BLaER1 treated with 17β-estradiol and CSF1 and Interleukin-3, amounts not matched to agents 10 nM and 100 nM (cell line): ENCODE data around the gene ANLN.
"Not testable (repeated sequence)": the region's sequence is repeated elsewhere in the genome, so short reads cannot be mapped to it uniquely, and the experiment has no call there.

Experiments
- H3K27ac ChIP-seq, 11 experiments: shearing (Covaris generic); formaldehyde crosslinking; 2 replicates each; pipeline ENCODE4 v1.8.1; 2022
- H3K27me3 ChIP-seq, 11 experiments: shearing (Covaris generic); formaldehyde crosslinking; 2 replicates each; pipeline ENCODE4 v1.8.1; 2022
- H3K36me3 ChIP-seq, 11 experiments: shearing (Covaris generic); formaldehyde crosslinking; 2 replicates each; pipeline ENCODE4 v1.8.1; 2022
- H3K4me1 ChIP-seq, 10 experiments: shearing (Covaris generic); formaldehyde crosslinking; 2 replicates each; pipeline ENCODE4 v1.8.1; 2022
- H3K4me2 ChIP-seq, 11 experiments: shearing (Covaris generic); formaldehyde crosslinking; 2 replicates each; pipeline ENCODE4 v1.8.1; 2022
- H3K4me3 ChIP-seq, 10 experiments: shearing (Covaris generic); formaldehyde crosslinking; 2 replicates each; pipeline ENCODE4 v1.8.1; 2022
- H3K9ac ChIP-seq, 11 experiments: shearing (Covaris generic); formaldehyde crosslinking; 2 replicates each; pipeline ENCODE4 v1.8.1; 2022
- H3K9me3 ChIP-seq, 11 experiments: shearing (Covaris generic); formaldehyde crosslinking; replicated peaks in 1 of 11; 2 replicates each; pipeline ENCODE4 v1.8.1; 2022
- H4K20me1 ChIP-seq, 11 experiments: shearing (Covaris generic); formaldehyde crosslinking; 2 replicates each; pipeline ENCODE4 v1.8.1; 2022
- Cebpa-rat ChIP-seq, 11 experiments: shearing (Covaris generic); IDR thresholded peaks; 2 replicates each; pipeline ENCODE4 v1.8.1; 2022

Gene ANLN

DNA sequence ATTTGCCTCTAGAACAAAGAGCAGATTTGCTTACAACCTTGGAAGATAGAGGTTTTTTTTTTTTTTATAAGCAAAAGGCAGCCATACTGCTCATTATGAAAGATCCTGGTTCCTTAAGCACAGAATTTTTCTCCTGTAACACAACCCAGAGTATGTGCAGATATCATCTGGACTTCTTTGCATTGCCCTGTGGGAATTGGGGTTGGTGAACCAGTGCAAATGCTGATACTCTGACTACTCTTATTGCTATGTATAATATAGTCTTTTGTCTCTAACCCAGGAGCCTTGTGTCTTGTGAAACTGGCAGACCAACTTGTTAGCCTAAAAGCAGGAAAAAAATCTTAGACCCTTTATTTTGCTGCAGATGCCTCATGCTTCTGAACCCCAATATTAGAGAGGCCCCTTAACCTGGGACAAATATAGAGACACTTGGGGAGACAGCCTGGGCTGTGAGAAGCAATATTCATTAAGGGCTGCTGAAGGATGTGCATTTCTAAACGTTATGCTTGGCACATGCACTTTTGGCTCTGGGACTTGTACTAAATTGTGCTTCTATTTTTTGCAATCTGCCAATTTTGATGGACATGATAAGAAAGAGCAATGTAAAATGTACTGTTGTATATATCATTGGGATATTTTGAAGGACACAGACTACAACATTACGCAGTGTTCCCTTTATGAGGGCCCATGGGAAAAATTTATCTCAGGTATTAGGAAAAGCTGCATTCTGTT lies 78.9 kb downstream of the ANLN start:
- H3K4me3 ChIP-seq, result no peak overlapping the region
- TF ChIP-seq Cebpa-rat (IDR thresholded peaks at IDR 0.05), result no peak

DNA sequence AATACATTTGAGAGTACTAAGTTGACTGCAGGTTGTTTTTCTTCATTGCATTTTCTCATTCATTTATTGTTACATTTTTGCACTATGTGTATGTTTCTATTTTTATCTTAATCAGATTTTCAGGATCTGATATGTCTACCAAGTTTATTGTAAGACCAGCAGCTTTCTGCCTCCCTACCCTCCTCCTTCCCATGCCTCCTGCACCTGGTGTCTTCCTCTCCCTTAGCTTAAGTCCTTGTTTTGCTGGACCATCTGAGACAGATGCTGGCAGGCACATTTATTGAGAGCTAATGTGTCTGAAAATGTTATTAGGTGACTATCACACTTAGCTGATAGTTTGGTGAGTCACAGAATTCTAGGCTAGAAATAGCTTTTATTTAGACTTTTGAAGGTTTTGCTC lies 79.6 kb downstream of the ANLN start:
- peaks cover 0 to 6% (median 0%) of the 10 kb centered on the region in 11 experiments; a peak in 2 of 22 replicates for H3K9me3 ChIP-seq
- no peaks in the 10 kb centered on the region for H3K36me3 ChIP-seq
- TF ChIP-seq Cebpa-rat (IDR thresholded peaks at IDR 0.05), result no peak
- H3K4me2 ChIP-seq, result no peak overlapping the region
- no peaks in the 10 kb centered on the region for H4K20me1 ChIP-seq
- H3K9ac ChIP-seq, result no peak overlapping the region
- no peak overlapping the region for H3K27ac ChIP-seq
- no peak overlapping the region for H3K4me3 ChIP-seq
- H3K27me3 ChIP-seq, result no peaks in the 10 kb centered on the region
- H3K4me1 ChIP-seq, result peaks cover 0 to 7% (median 1%) of the 10 kb centered on the region in 10 experiments; a peak in 10 of 20 replicates

More for the DNA sequence above, 78.9 kb downstream of the ANLN start:
- Histone ChIP-seq H3K4me1 (no peaks in the 10 kb centered on the region; a peak in 1 of 20 replicates), H3K9ac (no peak overlapping the region), H3K27me3 (no peaks in the 10 kb centered on the region), H3K4me2 (no peak overlapping the region), H3K9me3 (peaks cover 0 to 6% (median 0%) of the 10 kb centered on the region in 11 experiments; a peak in 2 of 22 replicates), H3K36me3 (no peaks in the 10 kb centered on the region), H3K27ac (no peak overlapping the region), H4K20me1 (no peaks in the 10 kb centered on the region)

DNA sequence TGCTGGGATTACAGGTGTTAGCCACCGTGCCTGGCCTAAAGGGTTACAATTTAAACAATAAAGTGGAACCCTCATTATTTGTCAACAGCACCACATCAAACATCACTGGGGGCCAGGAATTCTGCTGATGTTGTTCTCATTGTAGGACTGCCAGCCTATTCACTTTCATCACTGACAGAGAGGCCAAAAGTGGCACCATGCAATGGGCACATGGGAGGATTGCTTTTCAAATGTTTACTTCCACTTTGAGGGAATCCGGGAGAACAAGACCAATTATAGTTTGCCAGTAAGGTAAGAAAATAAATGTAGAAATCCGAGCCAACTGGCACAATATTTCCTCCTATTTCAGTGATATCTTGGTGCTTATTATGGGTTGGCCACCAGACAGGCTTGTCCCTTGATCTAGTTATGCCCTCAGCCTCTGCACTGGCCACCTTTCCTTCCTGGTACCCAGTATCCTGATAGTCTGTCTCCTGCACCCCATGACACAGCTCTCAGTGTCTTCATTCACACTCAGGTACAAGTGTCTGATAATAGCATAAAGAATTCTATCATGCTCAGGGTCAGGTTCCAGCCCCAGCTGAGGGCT lies 82.6 kb downstream of the ANLN start:
- Histone ChIP-seq H3K4me2 (no peak overlapping the region), H3K9ac (no peak overlapping the region), H3K4me3 (no peak overlapping the region), H3K4me1 (peaks cover 0 to 13% (median 5%) of the 10 kb centered on the region in 10 experiments; a peak in 10 of 20 replicates), H3K27ac (no peak overlapping the region), H3K36me3 (no peaks in the 10 kb centered on the region), H3K27me3 (no peaks in the 10 kb centered on the region), H4K20me1 (no peaks in the 10 kb centered on the region), H3K9me3 (peaks cover 0 to 10% (median 0%) of the 10 kb centered on the region in 11 experiments; a peak in 4 of 22 replicates)
- no peak for TF ChIP-seq Cebpa-rat (IDR thresholded peaks at IDR 0.05)

DNA sequence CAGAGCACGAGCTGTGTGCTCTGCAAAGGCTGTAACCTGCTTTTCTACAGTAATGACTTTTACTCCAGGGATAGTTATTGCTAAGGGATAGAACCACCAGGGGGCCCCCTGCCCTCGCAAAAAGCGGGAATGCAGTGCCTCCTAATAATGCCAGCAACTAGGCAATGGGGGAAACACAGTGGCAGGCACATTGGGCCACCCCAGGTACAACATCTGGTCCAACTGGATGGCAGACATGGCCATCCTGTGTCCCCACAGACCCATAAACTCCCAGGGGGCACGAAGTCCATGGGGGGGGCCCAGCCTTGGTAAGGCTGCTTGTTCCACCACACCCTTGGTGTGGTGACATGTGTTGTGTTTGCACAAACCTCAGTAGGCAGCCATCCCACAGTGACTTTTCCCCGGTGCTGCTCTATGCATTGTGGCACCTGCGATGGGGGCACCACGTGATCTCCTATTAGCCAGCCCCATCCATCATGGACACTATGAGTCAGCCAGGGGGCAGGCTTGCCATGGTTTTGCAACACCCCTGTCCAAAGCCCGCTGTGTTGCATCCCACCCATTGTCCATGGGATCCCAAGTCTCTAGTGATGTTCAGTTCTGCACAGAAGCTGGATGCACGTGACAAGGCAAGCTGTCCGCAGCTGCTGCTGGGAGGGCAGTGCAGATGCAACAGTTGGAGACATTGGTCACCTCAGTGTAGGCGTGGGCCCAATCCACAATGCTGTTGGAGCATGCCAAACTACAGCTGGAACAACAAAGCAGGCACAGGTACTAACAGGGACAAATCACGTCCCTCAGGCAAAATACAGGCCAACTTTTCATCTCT lies 84.0 kb downstream of the ANLN start:
- Histone ChIP-seq H3K27ac (peak overlapping the region in 2 of 11 experiments; percentile 4 to 30; a peak in 2 of 22 replicates), H4K20me1 (no peaks in the 10 kb centered on the region), H3K9me3 (peaks cover 0 to 14% (median 0%) of the 10 kb centered on the region in 11 experiments; a peak in 4 of 22 replicates), H3K4me1 (peaks cover 0 to 13% (median 5%) of the 10 kb centered on the region in 10 experiments; a peak in 9 of 20 replicates), H3K27me3 (no peaks in the 10 kb centered on the region), H3K4me2 (peak overlapping the region in 4 of 11 experiments; percentile 22 to 57 (median 50); a peak in 7 of 22 replicates), H3K9ac (no peak overlapping the region), H3K4me3 (no peak overlapping the region), H3K36me3 (no peaks in the 10 kb centered on the region)
- TF ChIP-seq Cebpa-rat (IDR thresholded peaks at IDR 0.05), result no peak

DNA sequence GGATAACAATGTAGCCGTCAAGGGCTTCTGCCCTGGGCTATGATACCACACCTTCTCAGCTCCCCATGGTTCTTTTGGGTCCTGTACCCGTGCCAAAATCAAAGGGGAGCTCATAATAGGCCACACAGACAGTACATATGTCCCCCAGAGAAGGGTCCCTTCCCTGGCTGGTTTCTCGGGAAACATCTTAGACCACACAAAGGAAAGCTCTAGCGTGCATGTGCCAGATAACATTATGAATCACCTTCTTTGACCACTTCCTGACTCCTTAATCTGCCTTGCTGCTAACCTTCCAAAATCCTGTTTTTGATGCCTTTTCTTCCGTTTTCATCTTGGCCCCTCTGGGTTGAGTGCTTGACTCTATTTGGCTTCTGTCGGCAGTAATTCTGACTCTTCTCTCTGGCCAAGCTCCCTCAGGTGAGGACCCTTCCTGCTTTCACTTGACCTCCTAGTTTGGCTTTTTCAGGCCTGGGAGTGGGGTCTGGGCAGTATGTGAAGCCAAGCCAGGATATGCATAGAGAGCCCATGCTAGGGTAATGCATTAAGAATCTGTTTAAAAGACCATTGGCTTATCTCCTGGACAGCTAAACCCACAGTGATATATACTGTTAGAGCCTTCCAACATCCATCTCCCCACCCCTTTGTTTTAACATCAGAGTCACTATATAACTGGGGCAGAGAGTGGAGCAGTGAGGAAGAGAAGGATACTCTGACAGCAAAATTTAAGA lies 84.8 kb downstream of the ANLN start:
- H3K4me3 ChIP-seq, result no peak overlapping the region
- no peak overlapping the region for H3K9ac ChIP-seq
- H3K9me3 ChIP-seq, result peaks cover 0 to 21% (median 0%) of the 10 kb centered on the region in 11 experiments; a peak in 6 of 22 replicates
- no peaks in the 10 kb centered on the region for H3K27me3 ChIP-seq
- peak overlapping the region in 5 of 11 experiments; percentile 22 to 57 (median 46); a peak in 8 of 22 replicates for H3K4me2 ChIP-seq
- TF ChIP-seq Cebpa-rat (IDR thresholded peaks at IDR 0.05), result no peak
- H4K20me1 ChIP-seq, result no peaks in the 10 kb centered on the region
- no peaks in the 10 kb centered on the region for H3K36me3 ChIP-seq
- H3K4me1 ChIP-seq, result peaks cover 0 to 13% (median 5%) of the 10 kb centered on the region in 10 experiments; a peak in 9 of 20 replicates
- peak overlapping the region in 2 of 11 experiments; percentile 4 to 30; a peak in 2 of 22 replicates for H3K27ac ChIP-seq

DNA sequence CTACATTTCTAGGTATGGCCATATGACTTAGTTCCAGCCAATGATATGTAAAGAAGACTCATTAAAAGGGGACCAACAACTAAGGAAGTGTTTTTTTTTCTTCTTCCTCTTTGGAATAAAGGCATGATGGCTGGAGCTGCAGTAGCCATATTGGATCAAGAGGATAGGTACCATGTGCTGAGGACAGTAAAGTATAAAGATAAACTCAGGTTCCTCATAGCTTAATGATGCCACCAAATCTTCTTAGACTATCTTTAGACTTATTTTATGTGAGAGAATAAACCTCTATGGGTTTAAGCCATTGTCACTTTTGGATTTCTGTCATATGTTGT lies 85.3 kb downstream of the ANLN start:
- Histone ChIP-seq H3K4me2 (no peak overlapping the region; a peak in 1 of 22 replicates), H3K27ac (no peak overlapping the region), H3K27me3 (no peaks in the 10 kb centered on the region), H3K9ac (no peak overlapping the region), H3K36me3 (no peaks in the 10 kb centered on the region), H3K9me3 (peaks cover 0 to 27% (median 0%) of the 10 kb centered on the region in 11 experiments; a peak in 6 of 22 replicates), H4K20me1 (no peaks in the 10 kb centered on the region), H3K4me3 (no peak overlapping the region), H3K4me1 (peaks cover 0 to 13% (median 5%) of the 10 kb centered on the region in 10 experiments; a peak in 9 of 20 replicates)
- no peak for TF ChIP-seq Cebpa-rat (IDR thresholded peaks at IDR 0.05)

DNA sequence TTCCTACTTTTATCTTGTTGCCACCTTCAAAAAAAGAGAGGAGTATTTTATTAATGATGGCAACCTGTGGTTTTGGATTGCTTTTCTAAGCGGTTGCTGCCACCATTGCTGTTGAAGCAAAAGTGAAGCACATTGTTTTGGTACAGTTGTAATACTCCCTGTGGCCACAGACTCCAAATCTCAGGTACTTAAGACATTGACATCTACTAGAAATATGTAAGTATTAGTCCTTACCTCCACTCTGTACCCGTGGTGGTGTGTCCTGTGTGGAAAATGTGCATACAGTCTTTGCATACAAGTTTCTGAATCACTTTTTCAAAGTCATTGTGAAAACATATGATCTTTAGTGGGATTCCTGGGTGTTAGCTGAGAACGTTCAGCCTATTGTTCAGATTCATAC lies 85.7 kb downstream of the ANLN start:
- Histone ChIP-seq H3K9me3 (peaks cover 0 to 31% (median 3%) of the 10 kb centered on the region in 11 experiments; a peak in 6 of 22 replicates), H3K4me1 (peaks cover 0 to 13% (median 5%) of the 10 kb centered on the region in 10 experiments; a peak in 9 of 20 replicates), H3K36me3 (no peaks in the 10 kb centered on the region), H3K9ac (no peak overlapping the region), H3K4me3 (no peak overlapping the region), H3K27ac (no peak overlapping the region), H3K27me3 (no peaks in the 10 kb centered on the region), H3K4me2 (no peak overlapping the region), H4K20me1 (no peaks in the 10 kb centered on the region)
- TF ChIP-seq Cebpa-rat (IDR thresholded peaks at IDR 0.05), result no peak

DNA sequence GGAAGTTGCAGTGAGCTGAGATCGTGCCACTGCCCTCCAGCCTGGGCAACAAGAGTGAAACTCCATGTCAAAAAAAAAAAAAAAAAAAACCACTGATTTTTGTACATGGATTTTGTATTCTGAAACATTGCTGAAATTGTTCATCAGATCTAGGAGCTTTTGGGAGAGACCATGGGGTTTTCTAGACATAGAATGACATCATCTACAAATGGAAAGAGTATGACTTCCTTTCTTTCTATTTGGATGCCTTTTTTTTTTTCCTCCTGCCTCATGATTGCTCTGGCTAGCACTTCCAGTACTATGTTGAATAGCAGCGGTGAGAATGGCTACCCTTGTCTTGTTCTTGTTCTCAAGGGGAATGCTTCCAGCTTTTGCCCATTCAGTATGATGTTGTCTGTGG lies 89.1 kb downstream of the ANLN start:
- peaks cover 0 to 11% (median 5%) of the 10 kb centered on the region in 10 experiments; a peak in 9 of 20 replicates for H3K4me1 ChIP-seq
- no peaks in the 10 kb centered on the region for H3K27me3 ChIP-seq
- no peak overlapping the region for H3K4me3 ChIP-seq
- H3K9me3 ChIP-seq, result peaks cover 0 to 39% (median 4%) of the 10 kb centered on the region in 11 experiments; a peak in 6 of 22 replicates
- no peak overlapping the region for H3K27ac ChIP-seq
- no peaks in the 10 kb centered on the region for H4K20me1 ChIP-seq
- H3K36me3 ChIP-seq, result no peaks in the 10 kb centered on the region
- H3K4me2 ChIP-seq, result no peak overlapping the region
- no peak overlapping the region for H3K9ac ChIP-seq
- no peak for TF ChIP-seq Cebpa-rat (IDR thresholded peaks at IDR 0.05)

DNA sequence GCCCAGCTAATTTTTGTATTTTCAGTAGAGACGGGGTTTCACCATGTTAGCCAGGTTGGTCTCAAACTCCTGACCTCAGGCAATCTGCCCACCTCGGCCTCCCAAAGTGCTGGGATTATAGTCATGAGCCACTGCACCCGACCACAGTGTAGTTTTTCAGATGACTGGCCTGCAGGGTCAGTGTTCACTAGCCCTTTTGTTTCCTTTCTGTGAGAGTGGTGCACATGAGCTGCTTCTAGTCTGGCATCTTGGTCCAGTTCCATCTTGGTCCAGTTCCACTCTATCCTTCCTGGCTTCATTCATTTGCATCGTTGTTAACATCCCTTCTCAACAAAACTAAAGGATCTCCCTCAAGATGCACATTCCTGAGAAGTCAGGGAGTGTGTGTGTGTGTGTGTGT lies 94.2 kb downstream of the ANLN start:
- H3K4me1 ChIP-seq, H3K9ac ChIP-seq, H4K20me1 ChIP-seq, H3K36me3 ChIP-seq, H3K27ac ChIP-seq, H3K4me2 ChIP-seq, H3K27me3 ChIP-seq, H3K4me3 ChIP-seq: not testable (repeated sequence)
- H3K9me3 ChIP-seq, result peaks cover 0 to 24% (median 4%) of the 10 kb centered on the region in 11 experiments; a peak in 6 of 22 replicates
